ENCODE results near the gene MEGF11.

MEGF11 gene

GRCh38 chr15:66107070-66107469, 146.5 kb downstream of the MEGF11 start:
- DNase-seq, result no peak

- no peak for DNase-seq
Measured at GRCh38 chr15:66105286-66106265, 148.0 kb downstream of the MEGF11 start.

GRCh38 chr15:66103293-66103590, 150.3 kb downstream of the MEGF11 start:
- DNase-seq, result no peak

- no peak for DNase-seq
Measured at GRCh38 chr15:66102563-66103292, 150.8 kb downstream of the MEGF11 start.

GRCh38 chr15:66101715-66102395, 151.7 kb downstream of the MEGF11 start:
- no peak for DNase-seq

GRCh38 chr15:66100761-66101160, 152.8 kb downstream of the MEGF11 start:
- DNase-seq, result no peak

DNA sequence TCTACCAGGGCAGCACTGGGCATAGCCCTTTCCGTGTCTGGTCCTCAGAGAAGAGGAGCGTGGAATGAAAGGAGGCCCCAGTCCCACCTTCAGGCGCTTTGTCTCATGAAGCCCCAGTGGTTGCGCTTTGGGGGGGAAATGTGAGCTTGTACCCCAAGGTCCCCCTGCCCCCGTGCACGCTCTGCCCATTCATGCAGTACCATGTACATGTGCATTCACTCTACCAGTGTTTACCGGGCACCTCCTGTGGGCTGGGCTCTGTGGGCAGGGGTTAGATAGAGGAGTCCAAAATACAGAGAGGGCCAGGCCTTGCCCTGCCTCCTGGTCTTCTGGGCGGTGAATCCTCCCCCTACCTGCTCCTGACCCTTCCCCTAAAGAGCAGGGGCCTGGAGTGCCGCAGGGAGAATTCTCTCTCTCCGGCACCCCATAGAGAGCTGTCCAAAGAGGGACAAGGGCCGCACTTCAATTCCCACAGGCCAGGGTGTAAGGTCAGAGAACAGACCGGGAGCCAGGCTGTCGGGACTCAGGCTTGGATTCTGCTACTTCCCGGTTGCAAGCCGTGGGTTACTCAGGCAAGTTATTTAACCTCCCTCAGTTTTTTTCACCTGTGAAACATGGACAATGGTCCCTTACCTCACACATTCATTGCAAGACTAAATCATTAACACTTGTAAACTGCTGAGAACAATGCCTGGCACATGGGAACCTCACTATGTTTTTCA, 153.4 kb downstream of the MEGF11 start:
- DNase-seq, result no peak

GRCh38 chr15:66098022-66098363, 155.6 kb downstream of the MEGF11 start:
- DNase-seq, result no peak

- DNase-seq, result no peak
Measured at GRCh38 chr15:66097151-66098021, 156.2 kb downstream of the MEGF11 start.

GRCh38 chr15:66096688-66097058, 156.9 kb downstream of the MEGF11 start:
- DNase-seq, result no peak

- no peak for DNase-seq
Measured at GRCh38 chr15:66095871-66096687, 157.5 kb downstream of the MEGF11 start.

DNA sequence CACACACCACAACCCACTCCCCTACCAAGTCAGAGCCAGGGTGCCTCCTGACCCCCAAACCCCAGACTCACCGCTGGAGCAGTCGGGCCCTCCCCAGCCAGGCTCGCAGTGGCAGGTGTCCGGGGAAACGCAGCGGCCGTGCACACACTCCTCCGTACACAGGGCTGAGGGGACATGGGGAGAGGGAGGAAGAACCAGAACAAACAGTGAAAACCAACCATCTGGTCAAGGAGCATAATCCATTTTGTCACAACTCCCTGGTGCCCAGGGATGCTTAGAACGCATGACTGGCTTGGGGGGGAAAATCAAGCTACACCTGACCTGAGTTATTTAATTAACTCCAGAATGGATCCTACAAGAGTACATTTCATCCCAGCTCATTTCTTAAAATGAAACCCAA, 159.2 kb downstream of the MEGF11 start:
- no peak for DNase-seq

DNA sequence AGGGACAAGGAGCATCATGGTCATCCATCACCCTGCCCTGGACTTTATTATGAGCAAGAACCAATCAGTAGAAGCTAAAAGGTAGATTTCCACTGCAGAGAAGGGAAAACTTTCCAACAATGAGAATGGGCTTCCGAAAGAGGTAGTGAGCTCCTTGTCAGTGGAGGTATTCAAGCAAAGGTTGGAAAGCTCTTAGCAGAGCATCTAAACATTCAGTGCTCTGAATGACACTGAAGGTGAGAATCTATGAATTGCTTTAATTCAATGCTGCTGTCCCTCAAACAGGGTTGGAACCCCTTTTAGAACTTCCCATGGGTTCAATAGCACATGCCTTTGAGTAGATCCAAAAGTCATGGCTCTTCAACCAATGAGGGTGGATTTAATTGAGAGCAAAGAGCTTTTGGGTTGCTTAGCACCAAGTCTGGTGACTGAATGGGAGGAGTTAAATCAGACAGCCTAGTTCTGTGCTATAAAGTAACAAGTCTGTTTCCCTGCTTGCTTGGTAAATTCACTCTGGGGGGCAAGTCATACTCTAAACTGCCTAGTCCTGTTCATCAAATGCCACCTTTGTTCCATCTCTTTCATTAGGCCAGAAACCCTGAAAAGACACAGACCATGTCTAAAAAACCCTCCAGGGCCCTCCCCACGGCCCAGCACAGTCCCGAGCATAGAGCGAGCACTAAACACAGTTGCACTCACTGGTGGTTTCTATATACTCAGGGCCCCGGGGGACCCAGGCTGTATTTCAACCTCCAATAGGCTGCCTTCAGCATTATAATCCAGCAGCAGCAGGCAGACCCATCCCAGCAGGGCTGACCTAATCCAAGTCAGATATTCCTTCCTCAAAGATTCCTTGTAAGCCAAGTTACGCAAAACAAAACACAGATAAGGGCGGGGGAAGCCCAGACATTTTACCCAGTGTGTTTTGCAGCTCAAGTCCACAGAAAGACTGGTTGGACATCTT, 161.2 kb downstream of the MEGF11 start:
- DNase-seq, result no peak

GRCh38 chr15:66089509-66089908, 164.0 kb downstream of the MEGF11 start:
- DNase-seq, result no peak

DNA sequence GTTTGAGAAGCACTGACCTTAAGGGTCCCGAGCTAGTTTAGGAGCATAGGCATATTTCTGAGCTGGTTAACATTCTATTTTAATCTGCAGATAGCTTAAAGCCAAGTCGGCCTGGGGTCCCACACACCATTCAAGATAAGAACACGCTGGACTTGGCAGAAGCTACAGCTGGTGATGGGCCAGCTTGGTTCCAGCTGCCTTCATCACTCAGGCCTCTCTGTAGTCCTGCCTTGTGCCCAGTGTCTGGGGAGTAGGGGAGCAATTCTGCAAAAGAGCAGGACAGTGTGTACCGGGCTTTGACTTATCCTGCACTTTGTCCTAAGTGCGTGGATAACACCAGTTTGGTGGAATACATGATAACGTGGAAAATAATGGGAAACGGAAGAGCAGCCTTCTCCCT, 164.5 kb downstream of the MEGF11 start:
- no peak for DNase-seq

DNA sequence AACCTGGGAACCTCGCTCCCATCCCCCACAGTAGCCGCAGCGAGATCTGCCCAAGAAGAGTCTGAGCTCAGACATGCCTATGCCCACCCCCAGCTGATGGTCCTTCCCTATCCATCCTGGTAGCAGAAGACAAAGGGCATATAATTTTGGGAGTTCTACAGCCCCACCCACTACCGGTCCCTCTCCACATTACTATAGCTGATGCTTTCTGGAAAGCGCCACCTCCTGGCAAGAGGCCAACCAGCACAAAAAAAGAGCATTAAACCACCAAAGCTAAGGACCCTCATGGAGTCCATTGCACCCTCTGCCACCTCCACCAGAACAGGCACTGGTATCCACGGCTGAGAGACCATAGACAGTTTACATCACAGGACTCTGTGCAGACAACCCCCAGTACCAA, 168.4 kb downstream of the MEGF11 start:
- no peak for DNase-seq

GRCh38 chr15:66084704-66085103, 168.8 kb downstream of the MEGF11 start:
- no peak for DNase-seq

DNA sequence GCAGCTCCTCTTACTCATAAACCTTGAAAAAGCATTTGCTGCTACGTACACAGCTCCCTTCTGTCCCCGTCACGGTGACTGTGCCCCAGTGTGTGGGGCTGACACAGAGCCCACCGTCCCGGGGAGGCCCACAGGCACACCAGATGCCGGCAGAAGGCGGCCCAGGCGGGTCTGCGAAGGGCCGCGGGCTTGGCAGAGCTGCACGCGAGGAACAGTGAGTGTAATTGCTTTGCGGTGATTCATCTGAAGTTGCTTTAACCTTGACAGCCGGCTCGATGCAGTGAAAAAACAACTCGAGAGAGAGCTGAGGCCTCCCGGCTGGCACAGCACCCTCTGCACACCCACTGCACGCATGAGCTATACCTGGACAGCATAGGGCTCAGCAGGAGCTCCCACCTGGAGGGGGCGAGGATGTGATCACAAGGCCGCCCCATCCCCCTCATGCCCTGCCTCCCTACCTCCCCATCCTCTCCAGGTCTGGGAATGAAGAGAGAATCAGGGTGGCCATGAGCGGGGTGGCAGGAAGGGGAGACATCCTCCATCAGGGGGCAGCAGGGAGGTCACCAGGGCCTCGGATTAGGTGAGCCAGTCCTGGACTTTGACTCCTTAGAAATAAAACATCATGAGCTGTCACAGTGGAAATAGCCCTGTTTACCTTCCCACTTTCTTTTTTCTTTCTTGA, 172.7 kb downstream of the MEGF11 start:
- DNase-seq, result no peak

DNA sequence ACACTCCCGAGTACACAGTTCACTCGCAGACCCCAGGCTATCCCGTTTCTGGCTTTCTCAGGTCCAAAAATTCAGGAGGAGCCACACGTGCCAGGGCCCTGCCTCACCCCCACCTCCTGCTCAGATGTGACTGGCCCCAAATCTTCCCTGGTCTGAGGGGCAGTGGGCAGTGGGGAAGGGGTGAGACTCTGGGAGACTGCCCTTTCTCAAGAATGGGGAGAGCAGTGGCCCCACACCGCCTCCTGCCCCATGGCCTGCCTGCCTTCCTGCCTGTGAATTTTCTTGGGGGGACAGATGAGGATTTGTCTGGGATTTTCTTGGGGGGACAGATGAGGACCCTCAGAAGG, 174.6 kb downstream of the MEGF11 start:
- DNase-seq, result no peak

All from activated CD8-positive, alpha-beta memory T cell treated with anti-CD3 and anti-CD28 coated beads for 24 hours (primary cell).